GM19395 (cell line): ENCODE results near the gene SGIP1.
"Not testable (repeated sequence)": the region's sequence is repeated elsewhere in the genome, so short reads cannot be mapped to it uniquely, and the experiment has no call there.

Experiments used
- ATAC-seq: cut with Tn5 transposase; IDR thresholded peaks from one replicate; pipeline ENCODE4 v1.9.1; 2021; ENCODE audit warnings: mild to moderate bottlenecking, moderate library complexity; ENCODE audit not compliant: unreplicated experiment

SGIP1 gene

DNA sequence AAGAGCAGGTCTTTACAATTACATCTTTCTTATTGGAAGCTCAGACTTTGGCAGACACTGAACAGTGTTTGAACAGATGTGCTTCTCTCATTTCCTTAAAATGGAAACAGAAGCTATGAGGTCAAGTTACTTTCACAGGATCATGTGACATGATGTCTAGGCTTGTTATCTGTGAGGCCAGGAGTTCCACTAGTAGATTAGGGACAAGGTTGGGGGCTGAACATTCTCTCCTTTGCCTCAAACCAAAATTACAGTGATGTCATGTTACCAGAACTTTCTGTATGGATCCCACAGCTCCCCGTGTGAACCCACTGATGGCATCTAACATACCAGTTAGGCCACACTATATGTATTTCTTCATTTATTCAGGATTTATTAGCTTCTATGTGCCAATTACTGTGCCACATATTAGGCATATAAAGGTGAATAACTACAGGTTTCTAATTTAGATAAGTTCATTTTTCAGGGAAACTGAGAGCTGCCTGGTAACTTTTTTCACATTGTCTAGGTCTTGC is 224.3 kb downstream of the SGIP1 start:
- peak; percentile 100 for ATAC-seq

DNA sequence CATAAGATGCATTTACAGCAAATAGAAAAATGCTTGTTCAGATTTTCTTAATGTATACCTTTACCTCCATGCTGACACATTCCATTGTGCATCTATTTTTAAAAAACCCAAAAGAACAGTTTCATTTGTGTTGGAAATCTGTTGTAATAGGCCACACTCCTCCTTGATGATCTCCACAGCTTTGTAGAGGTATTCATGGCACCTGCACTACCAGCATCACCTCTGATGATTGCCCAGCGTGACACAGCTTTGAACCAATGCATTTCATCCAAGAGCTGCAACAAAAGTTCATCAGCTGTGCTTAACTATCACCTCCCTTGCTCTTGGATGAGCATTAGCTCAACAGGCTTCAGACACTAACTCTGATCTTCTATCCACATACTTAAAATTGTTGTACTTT is 226.6 kb downstream of the SGIP1 start:
- ATAC-seq, result no peak

GRCh38 chr1:66761221-66761620 is 227.3 kb downstream of the SGIP1 start:
- ATAC-seq, result no peak

GRCh38 chr1:66764994-66765578 is 231.1 kb downstream of the SGIP1 start:
- ATAC-seq, result no peak

GRCh38 chr1:66767626-66768025 is 233.7 kb downstream of the SGIP1 start:
- ATAC-seq, result no peak

GRCh38 chr1:66768965-66769364 is 235.0 kb downstream of the SGIP1 start:
- ATAC-seq, result no peak

DNA sequence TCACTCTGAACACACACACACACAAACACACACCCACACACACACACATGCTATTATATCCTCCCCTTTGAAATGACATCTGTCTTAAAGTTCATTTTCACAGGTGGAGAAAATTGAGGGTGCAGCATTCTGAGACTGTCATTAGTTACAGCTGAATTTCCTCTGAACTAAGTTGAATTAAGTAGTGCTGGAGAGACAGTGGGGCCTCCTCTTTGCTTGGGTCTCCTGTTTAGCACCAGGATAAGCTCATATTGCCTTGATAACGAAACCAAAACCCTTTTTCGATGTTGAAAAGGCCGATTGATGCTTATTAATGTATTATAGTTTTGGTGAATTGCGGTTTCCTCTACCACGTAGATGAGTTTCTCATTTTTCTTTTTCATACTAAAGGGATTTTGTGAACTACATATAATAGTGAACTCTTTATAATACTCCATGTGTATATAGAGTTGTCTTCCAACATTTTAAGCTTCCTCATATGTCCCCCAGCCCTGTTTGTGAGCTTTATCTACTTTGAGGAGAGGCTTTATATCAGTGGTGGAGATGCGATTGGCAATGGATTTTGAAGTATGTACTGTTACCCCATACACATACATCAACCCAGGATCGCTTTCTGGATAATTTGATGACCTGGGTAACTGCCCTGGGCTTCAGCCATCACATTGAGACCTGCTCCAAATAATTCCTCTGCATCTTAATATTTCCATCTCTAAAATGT is 235.7 kb downstream of the SGIP1 start:
- ATAC-seq, result no peak

GRCh38 chr1:66770240-66770639 is 236.3 kb downstream of the SGIP1 start:
- no peak for ATAC-seq

DNA sequence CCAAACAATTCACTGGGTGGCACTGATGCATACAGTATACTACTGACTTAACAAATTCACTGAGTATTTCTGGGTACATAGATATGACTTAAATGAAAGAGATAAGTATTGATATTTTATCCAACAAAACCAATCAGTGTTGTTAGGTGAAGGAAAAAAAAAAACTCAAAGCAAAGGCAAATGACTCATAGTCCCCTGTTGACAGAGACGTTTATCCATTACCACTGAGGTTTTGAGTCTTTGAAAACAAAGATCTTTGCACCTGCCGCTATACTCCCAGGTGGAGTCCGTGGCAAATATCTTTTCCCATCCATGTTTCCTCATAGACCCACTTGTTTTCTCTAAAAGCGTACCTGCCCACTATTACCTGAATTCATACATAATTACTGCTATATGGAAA is 236.7 kb downstream of the SGIP1 start:
- ATAC-seq, result no peak

DNA sequence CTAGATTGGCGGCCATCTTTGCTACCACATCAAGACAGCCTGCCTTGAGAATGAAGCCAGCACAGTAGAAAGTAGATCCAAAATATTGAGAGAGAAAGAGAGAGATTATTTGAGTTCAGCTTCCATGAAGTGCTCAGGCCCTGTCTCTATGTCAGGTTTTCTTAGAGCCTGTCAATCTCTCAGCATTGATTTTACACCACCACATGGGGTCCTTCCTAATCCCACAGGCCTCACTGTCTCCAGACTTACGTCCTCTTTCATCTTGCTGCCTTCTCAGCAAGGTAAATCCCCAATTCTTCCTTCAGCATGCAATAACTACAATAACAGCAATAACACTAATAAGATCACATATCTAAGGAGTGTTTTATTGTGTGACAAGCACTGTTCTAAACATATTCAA is 239.3 kb downstream of the SGIP1 start:
- no peak for ATAC-seq

DNA sequence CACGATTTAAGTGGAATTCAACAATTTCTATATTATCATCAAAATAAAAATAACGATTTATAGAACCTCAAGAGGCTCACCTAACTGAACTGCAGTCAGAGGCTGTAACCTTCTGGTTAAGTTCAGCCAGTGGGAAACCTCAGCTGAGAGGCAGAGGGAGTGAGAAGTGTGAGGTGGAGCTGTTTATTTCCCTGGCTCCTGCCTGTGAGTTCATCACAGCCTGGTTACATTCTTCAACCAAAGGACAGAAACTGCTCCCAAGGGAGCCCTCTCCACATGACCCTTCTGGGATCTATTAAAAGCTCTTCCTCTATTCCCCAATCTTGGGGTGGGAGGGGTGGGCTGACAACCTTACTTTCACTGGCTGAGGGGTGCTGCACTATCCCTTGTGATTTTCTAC is 240.5 kb downstream of the SGIP1 start:
- no peak for ATAC-seq

- no peak for ATAC-seq
Measured at GRCh38 chr1:66775646-66776045, 241.7 kb downstream of the SGIP1 start.

DNA sequence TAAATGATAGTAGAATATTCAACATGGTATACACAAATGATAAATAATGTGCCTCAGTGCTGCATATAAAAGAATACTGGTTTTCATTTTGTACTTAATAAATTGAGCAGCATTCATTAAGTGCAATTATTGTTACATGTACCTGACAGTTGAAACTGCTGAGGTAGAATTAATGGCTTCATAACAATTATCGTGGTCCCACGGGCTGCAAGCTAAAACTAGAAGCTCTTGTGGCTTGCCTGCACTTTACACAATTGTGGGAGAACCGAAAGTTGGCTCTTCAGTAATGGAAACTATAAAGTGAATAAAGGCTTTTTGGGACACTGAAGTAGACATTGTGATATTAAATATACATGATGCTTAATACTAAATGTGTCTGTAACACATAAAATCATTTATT is 243.9 kb downstream of the SGIP1 start:
- ATAC-seq, result no peak

- no peak for ATAC-seq
Measured at GRCh38 chr1:66778266-66778665, 244.3 kb downstream of the SGIP1 start.

DNA sequence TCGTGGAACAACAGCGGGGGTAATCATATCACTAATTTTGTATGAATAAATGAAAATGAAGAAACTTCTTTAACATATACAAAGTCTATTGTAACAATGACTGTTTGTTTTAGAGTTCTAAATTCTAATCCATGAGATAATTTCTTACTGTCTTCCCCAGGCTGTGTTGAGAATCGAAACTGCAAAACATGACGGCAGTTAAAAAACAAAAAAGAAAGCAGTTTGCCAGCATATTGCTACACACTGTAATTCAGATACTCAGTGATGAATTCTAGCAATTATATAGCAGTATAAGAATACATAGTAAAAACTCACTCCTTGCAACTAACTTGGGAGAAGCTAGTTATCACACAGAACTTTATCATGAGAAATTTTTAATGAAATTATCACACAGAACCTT is 245.0 kb downstream of the SGIP1 start:
- no peak for ATAC-seq

DNA sequence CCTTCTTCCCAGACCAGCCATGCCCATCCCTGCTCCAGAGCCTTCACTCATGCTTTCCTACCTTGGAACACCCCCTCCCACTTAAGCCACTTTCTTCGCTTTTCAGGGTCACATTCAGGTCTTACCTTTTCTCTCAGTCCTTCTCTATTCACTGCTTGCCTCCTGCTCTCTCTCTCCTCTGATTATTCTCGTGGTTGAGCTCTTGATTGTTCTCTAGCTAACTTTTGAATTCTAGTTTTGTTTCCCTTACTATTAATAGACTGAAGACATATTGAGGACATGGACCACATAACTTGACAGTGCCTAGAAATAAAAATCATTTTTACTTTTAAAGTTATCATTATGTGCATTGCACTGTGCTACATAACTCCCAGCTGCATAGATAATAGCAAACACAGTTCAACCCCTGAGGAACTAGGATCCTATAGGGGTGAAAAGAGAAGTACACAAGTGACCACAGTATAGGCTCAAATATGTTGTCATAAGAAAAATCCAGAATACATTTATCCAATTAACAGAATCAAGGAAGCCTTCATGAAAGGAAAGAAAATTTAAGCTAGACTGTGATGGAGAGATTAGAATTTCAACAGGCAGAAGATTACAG is 245.6 kb downstream of the SGIP1 start:
- ATAC-seq, result no peak

DNA sequence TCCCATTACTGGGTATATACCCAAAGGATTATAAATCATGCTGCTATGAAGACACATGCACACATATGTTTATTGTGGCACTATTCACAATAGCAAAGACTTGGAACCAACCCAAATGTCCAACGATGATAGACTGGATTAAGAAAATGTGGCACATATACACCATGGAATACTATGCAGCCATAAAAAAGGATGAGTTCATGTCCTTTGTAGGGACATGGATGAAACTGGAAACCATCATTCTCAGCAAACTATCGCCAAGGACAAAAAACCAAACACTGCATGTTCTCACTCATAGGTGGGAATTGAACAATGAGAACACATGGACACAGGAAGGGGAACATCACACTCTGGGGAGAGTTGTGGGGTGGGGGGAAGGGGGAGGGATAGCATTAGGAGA is 251.8 kb downstream of the SGIP1 start:
- not testable (repeated sequence) for ATAC-seq

- peak; percentile 11 for ATAC-seq
Measured at GRCh38 chr1:66787641-66788040, 253.7 kb downstream of the SGIP1 start.

- peak; percentile 85 for ATAC-seq
Measured at GRCh38 chr1:66788231-66788939, 254.4 kb downstream of the SGIP1 start.

GRCh38 chr1:66791621-66792610 is 258.0 kb downstream of the SGIP1 start:
- ATAC-seq, result no peak
